DMS 273 treated with DMSO at 0.1 percent for 48 hours (cell line): ENCODE data around the gene CLNK.
"Not testable (repeated sequence)": the region's sequence is repeated elsewhere in the genome, so short reads cannot be mapped to it uniquely, and the experiment has no call there.

Experiments
- DNase-seq: peaks from one replicate; lab custom pipeline; 2025; lab: John Stamatoyannopoulos, UW

CLNK gene

DNA sequence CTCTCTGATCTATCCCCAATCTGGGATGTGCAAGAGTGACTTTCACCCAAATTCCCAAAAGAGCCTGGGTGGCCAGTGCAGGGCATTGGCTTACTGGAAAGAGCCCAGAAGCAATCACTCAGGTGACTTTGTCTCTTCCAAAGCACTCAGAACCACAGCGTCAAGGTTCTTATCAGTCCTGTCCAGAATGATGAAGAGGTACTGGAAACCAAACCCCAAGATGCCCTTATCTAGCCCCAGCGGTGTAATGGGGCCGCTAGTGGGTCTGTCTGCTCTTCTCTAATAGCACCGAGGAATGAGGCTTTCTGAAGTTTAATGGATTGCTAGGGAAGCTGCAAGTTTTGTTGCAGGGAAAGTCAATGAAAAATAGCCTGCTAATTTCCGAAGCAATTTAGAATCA, 21.6 kb downstream of the CLNK start:
- no peak for DNase-seq

DNA sequence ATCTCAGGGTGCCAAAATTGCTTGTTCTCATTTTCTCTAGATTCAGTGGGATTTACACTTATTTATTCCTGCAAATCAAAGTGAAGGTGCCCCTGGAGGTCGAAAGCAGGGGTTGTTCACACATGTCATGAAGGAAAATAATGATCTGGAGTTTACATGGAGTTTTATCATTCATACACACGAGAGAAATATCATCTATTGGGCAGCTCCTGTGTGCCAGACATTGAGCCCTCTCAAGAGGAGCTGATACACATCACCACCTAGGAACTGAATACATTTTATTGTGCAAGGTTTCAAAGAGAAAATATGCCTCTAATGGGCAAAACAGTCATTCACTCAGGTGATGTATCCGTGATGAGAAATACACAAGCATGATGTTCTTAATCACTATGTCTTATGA, 23.5 kb downstream of the CLNK start:
- no peak for DNase-seq

DNA sequence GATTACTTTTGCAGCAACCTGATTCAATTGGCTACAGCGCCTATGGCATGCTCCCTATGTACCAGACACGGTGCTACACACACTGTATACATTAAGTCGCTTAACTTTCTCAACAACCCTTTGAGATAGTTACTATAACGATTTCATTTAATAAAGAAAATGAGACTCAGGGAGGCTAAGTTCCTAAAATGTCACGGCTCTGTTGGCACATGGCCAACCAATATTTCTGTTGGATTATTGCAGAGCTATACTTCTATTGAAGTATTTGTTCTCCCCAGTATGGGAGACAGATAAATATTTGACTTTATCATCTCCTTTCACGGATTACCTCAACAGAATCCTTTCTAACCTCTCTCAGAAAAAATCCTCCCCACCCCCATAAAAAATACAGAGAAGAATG, 25.3 kb downstream of the CLNK start:
- DNase-seq: no peak

DNA sequence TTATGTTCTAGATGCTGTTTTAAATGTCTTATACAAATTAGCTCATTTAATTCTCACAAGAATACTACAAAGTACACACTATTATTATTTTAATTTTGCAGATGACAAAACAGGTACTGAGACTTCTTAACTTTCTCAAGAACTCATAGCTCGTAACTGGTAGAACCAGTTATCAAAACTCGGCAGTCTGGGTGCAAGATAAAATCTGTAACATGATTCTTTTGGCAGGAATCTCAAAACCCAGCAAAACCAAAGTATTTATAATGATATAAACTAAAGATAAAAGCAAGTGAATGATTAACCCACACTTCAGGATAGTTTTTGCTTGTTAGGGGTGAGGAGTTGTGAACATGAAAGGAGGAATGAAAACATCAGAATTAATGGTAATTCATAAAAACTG, 27.6 kb downstream of the CLNK start:
- DNase-seq: no peak

DNA sequence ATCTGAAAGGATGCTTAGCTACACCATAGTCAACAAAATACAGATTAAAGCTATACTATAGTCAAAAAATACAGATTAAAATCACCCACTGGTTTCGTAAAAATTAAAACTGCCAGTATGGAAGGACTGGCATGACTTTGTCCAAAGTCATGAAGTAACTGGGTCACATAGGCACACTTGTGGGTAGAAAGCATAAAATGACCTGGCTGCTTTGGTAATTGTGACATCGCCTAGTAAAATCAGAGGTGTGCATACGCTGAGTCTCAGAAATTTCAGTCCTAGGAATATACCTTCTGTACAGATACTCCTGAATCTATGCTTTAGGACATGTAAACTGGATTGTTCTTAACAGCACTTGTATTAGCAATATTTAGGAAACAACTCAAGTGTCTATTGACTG, 28.1 kb downstream of the CLNK start:
- no peak for DNase-seq

DNA sequence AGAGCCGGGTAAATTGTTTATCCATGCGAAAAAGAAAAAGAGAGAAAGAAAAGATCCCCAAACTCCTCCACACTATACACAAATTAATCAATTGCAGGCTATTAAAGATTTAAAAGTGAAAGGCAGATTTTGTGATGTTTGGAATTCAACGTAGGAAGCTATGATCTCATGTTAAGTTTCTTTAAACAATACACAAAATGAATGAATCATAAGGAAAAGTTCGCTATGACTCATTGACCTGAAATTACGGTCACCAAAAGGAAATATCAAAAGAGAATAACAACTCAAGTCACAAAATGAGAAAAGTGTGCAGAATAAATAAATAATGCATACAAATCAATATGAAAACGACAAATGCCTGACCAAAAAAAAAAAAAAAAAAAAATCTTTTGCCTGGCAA, 28.6 kb downstream of the CLNK start:
- no peak for DNase-seq

DNA sequence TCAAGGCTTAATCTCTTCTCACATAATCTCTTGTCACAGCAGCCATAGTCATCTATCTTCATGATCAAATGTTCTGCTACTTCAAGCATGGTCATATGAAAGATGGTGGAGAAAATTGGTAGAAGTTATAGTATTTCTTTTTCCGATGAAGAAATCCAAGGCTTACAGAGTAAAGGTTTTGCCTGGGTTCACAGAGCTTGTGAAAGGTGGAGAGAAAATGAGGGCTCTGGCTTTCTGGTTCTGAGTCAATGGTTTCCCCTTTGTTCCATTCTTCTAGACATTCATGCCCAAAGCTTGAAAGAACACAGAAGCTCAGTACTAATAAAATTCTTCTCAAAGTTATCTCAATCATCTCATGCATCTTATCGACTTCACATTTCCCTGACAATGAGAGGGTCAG, 36.1 kb downstream of the CLNK start:
- DNase-seq: no peak

DNA sequence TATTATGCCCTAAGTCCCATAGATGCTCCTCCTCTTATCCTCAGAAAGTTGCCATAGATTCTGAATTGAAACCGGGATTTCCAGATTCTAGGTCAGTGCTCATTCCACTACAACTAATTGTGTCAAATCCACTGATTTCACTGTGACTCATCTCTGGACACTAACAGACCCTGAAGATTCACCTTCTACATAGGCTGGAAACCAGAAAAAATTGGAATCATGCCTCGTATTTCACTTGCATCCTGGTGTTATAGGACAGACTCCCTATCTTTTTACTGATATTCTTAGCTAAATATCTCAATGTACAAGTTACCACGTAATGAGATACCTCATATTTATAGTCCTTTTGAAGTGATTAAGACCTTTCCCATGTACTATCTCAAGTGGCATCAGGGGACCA, 36.7 kb downstream of the CLNK start:
- DNase-seq: no peak

DNA sequence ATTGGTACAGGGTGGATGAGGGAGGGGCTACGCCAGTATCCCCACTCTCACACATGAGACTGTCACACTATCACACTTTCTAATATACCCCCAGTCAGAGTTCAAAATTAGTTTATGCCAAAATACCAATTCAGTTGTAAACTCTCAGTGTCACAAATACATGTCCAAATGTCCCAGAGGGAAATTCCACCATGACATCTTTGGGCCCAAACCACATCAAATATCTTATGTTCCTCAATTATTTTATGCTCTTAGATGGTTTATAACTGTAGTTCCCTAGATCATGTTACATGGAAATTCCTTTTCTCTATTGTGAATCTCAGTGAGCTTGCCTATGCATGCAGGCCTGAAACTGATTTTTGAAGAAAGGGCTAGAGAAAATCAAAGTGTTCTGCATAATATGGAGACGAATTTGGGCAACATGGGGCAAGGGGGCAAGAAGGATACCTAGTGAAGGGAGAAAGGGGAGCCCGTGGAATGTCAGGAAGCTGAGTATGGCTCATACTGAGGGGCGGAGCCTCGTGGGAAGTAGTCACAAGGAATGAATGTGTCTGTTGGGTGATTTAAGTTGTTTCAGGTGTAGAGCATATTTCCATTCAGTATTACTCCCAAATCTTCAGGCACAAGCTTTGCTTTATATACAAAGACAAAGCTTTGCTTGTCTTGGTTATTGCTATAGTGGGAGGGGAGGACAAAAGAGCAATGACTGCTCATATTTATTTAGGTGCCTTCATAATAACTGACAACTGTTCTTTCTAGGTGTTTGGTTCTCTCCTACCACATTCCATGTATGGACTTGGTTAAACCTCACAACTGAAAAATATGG, 40.8 kb downstream of the CLNK start:
- DNase-seq: no peak

DNA sequence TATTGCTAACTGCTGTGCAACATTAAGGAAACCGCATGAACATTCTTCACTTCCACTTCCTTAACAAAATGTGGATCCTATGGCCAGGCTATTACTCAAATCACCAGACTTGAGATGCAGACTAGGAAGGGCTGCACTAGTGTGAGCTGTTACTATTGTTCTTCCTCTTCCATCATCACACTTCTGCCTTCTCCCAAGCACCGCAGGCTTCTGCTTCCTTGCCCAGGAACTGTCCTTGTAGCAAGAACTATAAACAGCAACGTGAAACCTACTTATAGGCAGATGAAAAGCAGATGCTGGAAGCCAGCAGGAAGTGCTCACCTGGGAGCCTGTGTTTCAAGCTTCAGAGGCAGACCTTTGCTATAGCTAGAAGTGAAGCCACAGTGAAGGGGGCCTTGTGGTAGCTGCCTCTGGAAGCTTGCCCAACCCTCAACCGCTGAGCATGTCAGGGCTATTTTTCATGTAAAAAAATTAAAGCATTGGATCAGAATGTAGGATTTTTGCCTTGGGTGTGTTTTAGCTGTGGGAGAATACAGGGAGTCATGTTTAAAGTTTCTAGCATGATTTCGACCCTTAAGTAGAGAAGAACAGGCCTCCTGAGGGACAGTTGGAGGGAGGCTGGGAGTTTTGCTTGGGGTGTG, 43.9 kb downstream of the CLNK start:
- no peak for DNase-seq

DNA sequence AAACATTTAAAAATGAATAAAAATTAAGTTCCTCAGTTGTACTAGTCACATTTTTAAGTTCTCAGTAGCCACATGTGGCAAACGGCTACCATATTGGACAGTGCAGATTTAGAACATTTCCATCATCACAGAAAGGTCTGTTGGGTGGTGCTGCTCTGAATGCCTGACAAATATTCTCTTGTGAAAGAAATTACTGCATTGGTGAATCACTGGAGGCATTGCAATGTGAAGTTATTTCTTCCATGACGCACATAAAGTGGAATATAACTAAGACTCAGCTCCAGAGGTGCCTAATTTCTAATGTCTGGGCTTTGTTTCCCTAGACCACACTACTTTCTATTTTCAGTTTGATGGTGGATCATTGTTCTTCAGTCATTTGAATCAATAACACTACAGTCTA, 44.9 kb downstream of the CLNK start:
- no peak for DNase-seq

DNA sequence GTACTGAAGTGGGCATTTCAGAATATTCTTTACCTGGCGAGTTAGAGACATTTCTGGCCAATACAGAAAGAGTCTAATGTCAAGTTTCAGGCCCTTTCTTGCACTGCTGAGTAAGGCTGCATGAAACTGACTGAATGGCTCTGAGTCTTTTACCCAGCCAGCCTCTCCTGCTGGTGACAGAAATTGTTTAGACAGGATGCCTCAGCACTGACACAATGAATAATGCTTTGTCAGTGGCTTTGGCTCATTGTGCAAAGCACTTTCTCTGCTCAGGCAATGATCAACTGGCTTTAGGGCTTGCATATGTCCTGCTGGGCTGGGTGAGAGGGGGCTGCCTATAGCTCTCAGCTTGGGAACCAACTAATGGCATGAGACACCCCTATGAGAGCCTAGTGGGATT, 45.5 kb downstream of the CLNK start:
- no peak for DNase-seq

DNA sequence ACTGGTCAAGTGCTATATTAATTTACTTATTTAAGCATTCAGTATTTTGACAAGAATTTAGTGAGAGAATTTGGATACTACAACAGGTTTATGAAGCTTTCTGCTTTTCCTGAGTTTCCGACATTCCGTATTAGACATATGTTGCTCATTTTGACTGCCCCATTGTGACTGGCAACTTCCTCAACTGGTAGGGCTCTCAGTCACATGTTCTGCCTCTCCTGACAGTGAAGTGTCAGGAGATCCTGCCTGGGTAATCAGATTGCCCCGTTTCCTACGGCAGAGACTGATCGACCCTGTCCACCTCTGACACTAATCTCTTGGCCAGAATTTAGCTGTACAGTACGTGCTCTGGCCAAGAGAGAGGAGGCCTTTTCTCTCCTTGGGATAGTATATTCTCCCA, 49.5 kb downstream of the CLNK start:
- no peak for DNase-seq

DNA sequence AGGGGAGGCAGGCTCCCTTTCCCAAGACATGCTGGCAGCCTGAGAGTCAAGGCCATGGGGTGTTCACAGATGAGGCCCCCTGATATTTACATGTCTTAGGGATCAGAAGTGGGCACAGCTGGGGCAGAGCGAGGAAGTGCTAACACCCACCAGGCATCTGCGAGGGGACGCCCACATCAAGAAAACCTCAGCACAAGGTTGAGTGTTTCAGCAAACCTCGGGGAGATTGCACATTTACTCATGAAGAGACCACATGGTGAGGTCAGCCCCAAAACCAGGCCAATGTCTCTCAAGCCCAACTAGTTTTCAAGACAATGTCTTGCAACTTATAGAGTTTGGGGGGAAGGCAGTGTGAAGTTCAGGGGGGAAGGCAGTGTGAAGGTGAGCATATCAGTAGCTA, 55.2 kb downstream of the CLNK start:
- no peak for DNase-seq

DNA sequence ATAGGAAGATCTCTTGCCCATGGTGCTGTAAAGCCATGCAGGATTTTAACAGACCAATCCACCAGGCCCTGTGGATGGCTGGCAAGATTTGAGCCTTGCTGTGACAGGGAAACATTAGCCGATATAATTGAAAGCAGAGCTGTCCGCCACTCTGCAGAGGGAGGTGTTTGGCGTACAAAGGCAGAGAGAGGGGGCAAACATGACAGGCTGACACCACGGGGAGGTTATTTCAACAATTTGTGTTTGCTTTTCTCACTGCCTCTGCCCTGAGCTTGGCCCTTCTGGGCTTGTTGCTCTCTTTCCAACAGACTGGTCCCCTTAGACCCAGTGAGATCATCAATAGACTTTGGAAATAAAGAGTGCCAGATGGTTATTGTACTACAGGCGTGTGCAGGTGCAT, 59.4 kb downstream of the CLNK start:
- no peak for DNase-seq

DNA sequence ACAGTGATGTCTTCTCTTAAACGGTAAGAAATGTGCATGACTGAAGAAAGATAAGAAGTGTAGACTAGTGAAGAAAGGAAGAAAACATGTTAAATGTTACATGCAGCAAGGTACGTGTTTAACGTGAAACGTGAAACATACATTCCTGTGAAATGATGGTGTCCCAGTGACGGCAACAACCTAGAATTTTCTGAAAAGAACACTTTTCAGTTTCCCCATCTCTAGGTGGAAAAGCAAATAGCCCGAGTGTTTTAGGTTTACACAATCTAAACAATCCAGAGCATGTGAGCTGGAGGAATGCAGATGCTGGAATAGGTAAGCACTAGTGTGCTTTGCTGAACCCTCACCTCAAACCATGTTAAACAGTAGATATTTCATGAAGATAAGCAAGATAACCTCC, 60.7 kb downstream of the CLNK start:
- no peak for DNase-seq

DNA sequence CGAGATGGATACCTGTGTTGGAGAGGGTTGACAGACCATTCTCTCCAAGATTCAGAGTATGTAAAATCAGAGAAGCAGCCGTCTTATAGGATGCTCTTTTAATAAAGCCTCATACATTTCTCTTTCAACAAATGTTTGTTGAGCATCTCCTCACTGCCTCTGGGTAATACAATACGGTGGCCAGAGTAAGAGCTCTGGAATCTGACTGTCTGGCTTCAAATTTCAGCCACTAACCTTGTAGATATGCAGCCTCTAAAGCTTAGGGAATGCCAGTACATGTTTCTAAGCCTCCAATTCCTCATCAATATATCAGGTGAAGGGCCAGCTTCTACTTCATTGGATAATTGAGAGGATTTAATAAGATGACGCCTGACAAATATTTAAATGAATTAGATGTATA, 61.3 kb downstream of the CLNK start:
- no peak for DNase-seq

DNA sequence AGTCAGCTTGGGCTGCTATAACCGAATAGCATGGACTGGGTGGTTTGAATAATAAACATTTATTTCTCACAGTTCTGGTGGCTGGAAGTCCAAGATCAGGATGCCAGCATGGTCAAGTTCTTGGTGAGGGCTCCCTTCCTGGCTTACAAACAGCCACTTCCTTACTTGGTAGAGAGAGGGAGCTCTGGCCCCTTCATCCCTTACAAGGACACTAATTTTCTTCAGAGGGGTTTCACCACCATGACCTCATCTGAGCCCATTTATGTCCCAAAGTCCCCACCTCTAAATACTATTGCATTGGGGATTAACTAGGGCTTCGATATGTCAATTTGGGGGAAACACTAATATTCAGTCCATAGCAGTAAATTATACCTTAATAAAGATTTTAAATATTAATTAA, 61.8 kb downstream of the CLNK start:
- DNase-seq: no peak

DNA sequence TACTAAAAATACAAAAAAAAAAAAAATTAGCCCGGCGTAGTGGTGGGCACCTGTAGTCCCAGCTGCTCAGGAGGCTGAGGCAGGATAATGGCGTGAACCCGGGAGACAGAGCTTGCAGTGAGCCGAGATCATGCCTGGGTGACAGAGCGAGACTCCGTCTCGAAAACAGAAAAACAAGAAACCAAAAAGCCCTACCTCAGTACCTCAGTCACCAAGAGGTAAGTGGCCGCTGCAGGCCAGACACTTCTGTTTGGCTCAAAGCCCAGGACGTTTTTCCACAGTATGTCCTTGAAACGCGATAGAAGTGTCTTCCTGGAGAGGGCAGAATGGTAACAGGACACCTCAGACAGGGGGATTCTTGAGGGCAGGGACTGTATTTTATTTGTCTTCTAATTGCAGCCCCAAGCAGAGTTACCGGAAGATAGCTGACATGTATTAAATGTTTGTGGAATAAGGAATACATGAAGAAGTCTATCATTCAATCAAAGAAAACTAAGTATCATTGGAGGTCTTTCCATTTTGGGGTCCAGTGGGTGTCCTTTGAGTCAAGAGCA, 63.6 kb downstream of the CLNK start:
- no peak for DNase-seq

DNA sequence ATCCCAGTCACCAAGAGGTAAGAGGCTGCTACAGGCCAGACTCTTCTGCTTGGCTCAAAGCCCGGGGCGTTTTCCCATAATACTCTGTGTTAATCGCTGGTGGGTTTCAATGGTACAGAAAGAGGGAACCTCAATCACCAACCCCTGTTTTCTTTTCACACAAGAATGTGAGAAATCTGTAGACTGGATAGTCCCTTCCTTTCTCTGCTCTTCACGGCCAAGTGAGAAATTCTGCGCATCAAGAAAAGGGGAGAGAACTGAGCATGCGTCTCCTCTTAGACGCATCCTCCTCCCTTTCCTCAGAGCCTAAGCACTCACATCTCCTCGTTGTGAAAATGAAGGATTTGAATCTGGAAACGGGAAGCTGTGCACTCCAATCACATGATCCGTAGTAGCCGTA, 64.7 kb downstream of the CLNK start:
- no peak for DNase-seq

DNA sequence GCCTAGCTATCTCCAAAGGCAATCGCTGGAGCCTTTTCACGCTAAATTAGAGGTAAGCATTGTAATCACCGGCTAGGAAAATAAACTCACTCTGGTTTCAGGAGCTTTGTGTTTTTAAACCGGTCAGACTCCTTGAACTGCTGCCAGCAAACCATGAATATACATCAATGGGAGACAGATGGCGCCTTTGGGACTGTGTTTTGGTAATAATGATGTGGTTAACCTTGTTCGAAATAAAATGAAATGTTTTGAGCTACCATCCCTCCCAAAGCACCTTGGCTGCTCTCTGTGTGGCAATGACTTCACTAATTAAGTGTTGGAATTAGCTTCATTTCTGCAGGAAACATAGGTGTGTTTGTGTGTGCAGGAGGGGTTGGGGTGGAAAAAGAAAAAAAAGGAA, 65.3 kb downstream of the CLNK start:
- DNase-seq: peak; percentile 69

DNA sequence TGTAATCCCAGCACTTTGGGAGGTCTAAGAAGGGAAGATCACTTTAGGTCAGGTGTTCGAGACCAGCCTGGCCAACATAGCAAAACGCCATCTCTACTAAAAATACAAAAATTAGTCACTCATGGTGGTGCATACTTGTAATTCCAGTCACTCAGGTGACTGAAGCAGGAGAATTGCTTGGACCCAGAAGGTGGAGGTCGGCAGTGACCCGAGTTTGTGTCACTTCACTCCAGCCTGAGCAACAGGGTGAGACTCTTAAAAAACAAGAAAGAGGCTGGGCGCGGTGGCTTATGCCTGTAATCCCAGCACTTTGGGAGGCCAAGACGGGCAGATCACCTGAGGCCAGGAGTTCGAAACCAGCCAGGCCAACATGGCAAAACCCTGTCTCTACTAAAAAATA, 69.6 kb downstream of the CLNK start:
- DNase-seq: not testable (repeated sequence)

DNA sequence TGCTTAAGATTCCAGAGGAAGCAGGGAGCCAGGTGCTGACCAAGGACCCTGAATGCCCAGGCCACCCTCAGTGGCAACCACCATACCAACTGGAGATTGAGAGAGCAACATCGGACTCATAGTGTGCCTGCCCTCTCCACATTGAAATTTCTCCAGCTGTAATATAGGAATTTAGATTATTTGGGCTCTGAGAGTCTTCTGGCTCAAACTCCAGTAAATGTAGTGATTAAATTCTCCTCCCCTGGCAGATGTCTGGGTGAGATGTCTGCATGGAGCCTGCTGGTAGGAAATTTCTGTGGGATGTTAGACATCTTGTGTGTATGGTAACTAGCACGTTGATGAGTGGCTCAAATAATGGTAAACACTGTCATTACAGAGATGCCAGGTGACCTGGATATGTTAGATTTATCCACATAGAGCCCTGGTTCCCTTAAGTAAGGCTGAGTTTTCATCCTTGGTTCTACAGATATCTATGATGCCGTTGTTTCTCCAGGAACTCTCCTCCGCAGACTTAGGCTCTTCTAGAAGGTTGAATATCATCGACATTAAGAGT, 70.6 kb downstream of the CLNK start:
- DNase-seq: no peak
